ENCODE results near the gene ERP44. TPM values are rescaled to one million over a fixed set of nuclear protein-coding genes. Genes with fewer than 3 reads are reported as not detected.

Gene ERP44
- total and polyA plus RNA-seq, 12 donors = 12.9 to 43.7 (median 21.3) TPM

DNA sequence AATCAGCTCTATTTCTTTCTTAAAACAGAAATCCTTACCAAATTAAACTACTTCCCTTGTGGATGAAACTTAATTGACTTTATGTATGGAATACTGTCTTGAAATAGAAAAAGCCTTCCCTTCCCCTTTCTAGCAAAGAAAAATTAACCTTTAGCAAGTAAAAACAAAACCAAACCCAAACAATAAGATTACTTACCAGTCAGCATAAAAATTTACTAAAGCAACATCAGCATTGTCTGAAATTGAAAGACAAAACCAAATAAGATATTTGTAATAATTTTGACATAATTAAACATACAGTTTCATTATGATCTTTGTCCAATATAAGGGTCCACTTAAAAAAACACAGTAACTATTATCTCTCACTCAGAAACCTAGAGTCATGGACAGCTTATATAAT, 41.2 kb downstream of the ERP44 start:
- no peak for DNase-seq
- Histone ChIP-seq H3K27ac (no peak overlapping the region), H3K4me1 (replicated peaks in 1 of 2) (no peaks in the 10 kb centered on the region), H3K4me3 (no peak overlapping the region), H3K36me3 (replicated peaks in 1 of 2) (peaks cover 0 to 3% of the 10 kb centered on the region in 2 donors), H3K9me3 (replicated peaks in 1 of 3) (no peaks in the 10 kb centered on the region), H3K27me3 (no peaks in the 10 kb centered on the region)
- intact Hi-C loops (cut with DNase I) = no loop called here
- TF ChIP-seq POLR2A (IDR thresholded peaks at IDR 0.05) = no peak
- TF ChIP-seq, protein P1, sequence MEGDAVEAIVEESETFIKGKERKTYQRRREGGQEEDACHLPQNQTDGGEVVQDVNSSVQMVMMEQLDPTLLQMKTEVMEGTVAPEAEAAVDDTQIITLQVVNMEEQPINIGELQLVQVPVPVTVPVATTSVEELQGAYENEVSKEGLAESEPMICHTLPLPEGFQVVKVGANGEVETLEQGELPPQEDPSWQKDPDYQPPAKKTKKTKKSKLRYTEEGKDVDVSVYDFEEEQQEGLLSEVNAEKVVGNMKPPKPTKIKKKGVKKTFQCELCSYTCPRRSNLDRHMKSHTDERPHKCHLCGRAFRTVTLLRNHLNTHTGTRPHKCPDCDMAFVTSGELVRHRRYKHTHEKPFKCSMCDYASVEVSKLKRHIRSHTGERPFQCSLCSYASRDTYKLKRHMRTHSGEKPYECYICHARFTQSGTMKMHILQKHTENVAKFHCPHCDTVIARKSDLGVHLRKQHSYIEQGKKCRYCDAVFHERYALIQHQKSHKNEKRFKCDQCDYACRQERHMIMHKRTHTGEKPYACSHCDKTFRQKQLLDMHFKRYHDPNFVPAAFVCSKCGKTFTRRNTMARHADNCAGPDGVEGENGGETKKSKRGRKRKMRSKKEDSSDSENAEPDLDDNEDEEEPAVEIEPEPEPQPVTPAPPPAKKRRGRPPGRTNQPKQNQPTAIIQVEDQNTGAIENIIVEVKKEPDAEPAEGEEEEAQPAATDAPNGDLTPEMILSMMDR (IDR thresholded peaks at IDR 0.05) = no peak

DNA sequence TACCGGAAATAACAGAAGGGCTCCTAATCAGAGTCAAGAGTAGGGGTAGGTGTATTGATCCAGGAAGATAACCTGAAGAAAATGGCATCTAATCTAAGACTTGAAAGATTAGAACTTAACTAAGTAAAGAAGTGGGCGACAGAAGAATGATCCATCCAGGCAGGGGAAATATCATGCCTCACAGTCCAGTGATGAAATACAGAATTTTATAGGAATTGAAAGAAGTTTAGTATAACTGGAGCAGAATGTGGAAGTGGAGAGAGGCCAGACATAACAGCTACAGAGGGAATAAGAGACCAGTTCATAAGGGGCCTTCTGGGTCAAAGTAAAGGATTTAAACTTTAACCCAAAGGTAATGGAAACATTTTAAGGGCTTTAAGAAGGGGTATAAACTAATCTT, 42.2 kb downstream of the ERP44 start:
- TF ChIP-seq, protein P1 (IDR thresholded peaks at IDR 0.05) = no peak
- TF ChIP-seq POLR2A (IDR thresholded peaks at IDR 0.05) = no peak
- Histone ChIP-seq H3K4me3 (no peak overlapping the region), H3K27ac (no peak overlapping the region), H3K27me3 (no peaks in the 10 kb centered on the region), H3K36me3 (replicated peaks in 1 of 2) (peaks cover 0 to 3% of the 10 kb centered on the region in 2 donors), H3K4me1 (replicated peaks in 1 of 2) (peaks cover 0 to 9% of the 10 kb centered on the region in 2 donors), H3K9me3 (replicated peaks in 1 of 3) (no peaks in the 10 kb centered on the region)
- intact Hi-C loops (cut with DNase I) = no loop called here
- 87 to 97% (median 94%) methylated on average over 2 of the region's 2 CpGs for WGBS, 4 donors
- no peak for DNase-seq

DNA sequence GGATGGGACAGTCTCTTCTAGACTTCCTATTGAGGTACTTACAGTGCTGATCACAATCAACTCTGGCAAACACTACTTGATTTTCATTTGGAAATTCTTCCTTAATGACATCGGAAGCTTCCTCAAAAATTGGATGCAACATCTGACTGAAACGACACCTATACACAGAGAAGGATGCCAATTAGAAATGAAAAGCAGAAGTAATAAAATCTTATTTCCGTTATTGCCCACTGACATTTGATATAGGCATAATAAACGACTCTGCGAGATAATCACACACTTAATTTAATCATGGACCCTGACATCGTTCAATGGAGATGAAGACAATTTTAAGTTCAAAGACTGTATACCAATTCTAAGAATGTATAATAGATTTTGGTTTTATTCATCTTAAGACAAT, 46.4 kb downstream of the ERP44 start:
- Histone ChIP-seq H3K9me3 (replicated peaks in 1 of 3) (no peaks in the 10 kb centered on the region), H3K27ac (no peak overlapping the region), H3K36me3 (replicated peaks in 1 of 2) (peaks cover 0 to 6% of the 10 kb centered on the region in 2 donors), H3K27me3 (no peaks in the 10 kb centered on the region), H3K4me3 (no peak overlapping the region), H3K4me1 (replicated peaks in 1 of 2) (peaks cover 0 to 9% of the 10 kb centered on the region in 2 donors)
- intact Hi-C loops (cut with DNase I) = no loop called here
- TF ChIP-seq, protein P1 (IDR thresholded peaks at IDR 0.05) = no peak
- no peak for TF ChIP-seq POLR2A (IDR thresholded peaks at IDR 0.05)
- no peak for DNase-seq
- 73 to 78% (median 77%) methylated on average over 6 of the region's 6 CpGs for WGBS, 4 donors

DNA sequence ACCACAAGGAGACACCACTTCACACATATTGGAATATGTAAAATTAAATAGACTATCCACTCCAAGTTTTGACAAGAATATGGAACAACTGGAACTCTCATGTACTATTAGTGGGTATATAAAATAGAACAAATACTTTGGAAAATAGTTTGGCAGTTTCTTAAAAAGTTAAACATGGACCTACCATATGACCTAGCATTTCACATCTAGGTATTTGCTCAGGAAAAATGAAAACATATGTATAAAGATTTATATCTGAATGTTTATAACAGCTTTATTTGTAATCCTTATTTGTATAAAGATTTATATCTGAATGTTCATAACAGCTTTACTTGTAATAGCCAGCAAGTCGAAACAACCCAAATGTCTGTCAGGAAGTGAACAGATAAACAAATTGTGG, 49.2 kb downstream of the ERP44 start:
- peaks cover 0 to 6% of the 10 kb centered on the region in 2 donors for H3K36me3 ChIP-seq (replicated peaks in 1 of 2)
- DNase-seq = no peak
- TF ChIP-seq, protein P1 (IDR thresholded peaks at IDR 0.05) = no peak
- no peak for TF ChIP-seq POLR2A (IDR thresholded peaks at IDR 0.05)
- no peak overlapping the region for H3K27ac ChIP-seq
- H3K27me3 ChIP-seq = no peaks in the 10 kb centered on the region
- WGBS, 4 donors = 94 to 98% (median 96%) methylated on average over 1 of the region's 1 CpG
- no peaks in the 10 kb centered on the region for H3K9me3 ChIP-seq (replicated peaks in 1 of 3)
- no peak overlapping the region for H3K4me3 ChIP-seq
- intact Hi-C loops (cut with DNase I) = no loop called here
- peaks cover 0 to 9% of the 10 kb centered on the region in 2 donors for H3K4me1 ChIP-seq (replicated peaks in 1 of 2)
